Endothelial cell of umbilical vein (primary cell): Measurements from ENCODE around the gene ME3. TPM values are rescaled to one million over a fixed set of nuclear protein-coding genes. Genes with fewer than 3 reads are reported as not detected.
A peak's percentile ranks its signal among the peaks of the same experiment; 100 is the strongest.

ENCODE experiments used
- BruUV-seq: library from RNA; stranded (reverse); fragments of 400-500 nt; replicated peaks from 2 replicates; lab custom pipeline; 2021; lab: Mats Ljungman, UMichigan
- CTCF ChIA-PET: fragments of 300-600, 350-600 bp; sonication (Branson Sonifier 250); formaldehyde crosslinking; loops from one replicate; lab custom pipeline; 2021; ENCODE audit warnings: antibody characterized with exemption, inconsistent platforms; lab: Charles Lee
- POLR2A ChIA-PET: fragments of 300-600, 350-600 bp; sonication (Branson Sonifier 250); formaldehyde crosslinking; loops from one replicate; lab custom pipeline; 2021; ENCODE audit warnings: antibody characterized with exemption, inconsistent platforms; lab: Charles Lee
- DNase-seq: peaks from one replicate; pipeline ENCODE4 v3.0.0-alpha.2; 2011; ENCODE audit warnings: low read depth, low spot score
- FAIRE-seq: peaks from 2 replicates; lab custom pipeline; 2011; peaks lifted over from hg19 to GRCh38; lab: Jason Lieb, UNC
- H2AFZ ChIP-seq: 2 replicates; pipeline ENCODE4 v1.6.0; 2012; ENCODE audit warnings: low read depth, low read length, control low read depth, inconsistent platforms
- H3K27ac ChIP-seq: 2 replicates; pipeline ENCODE4 v1.5.1; 2011; ENCODE audit warnings: low read depth, mild to moderate bottlenecking, control low read depth, low read length, moderate library complexity; ENCODE audit not compliant: insufficient read depth
- H3K27me3 ChIP-seq, 2 experiments: 2 replicates each; pipeline versions ENCODE4 v1.6.0 to v1.6.1; 2011; ENCODE audit warnings: low read length in 2 of 2, mixed read lengths in 1 of 2; ENCODE audit not compliant: control insufficient read depth in 2 of 2, insufficient read depth in 2 of 2
- H3K36me3 ChIP-seq, 2 experiments: 2 replicates in 1 of 2; 3 replicates in 1 of 2; pipeline ENCODE4 v1.5.1; 2011; ENCODE audit warnings: low read length in 2 of 2, mild to moderate bottlenecking in 1 of 2, moderate library complexity in 1 of 2; ENCODE audit not compliant: control insufficient read depth in 2 of 2, insufficient read depth in 2 of 2; ENCODE audit errors: extremely low read depth in 1 of 2
- H3K4me1 ChIP-seq: 3 replicates; pipeline ENCODE4 v1.5.1; 2011; ENCODE audit warnings: mild to moderate bottlenecking, low read length; ENCODE audit not compliant: control insufficient read depth, insufficient read depth; ENCODE audit errors: extremely low read depth
- H3K4me2 ChIP-seq: 2 replicates; pipeline ENCODE4 v1.6.1; 2011; ENCODE audit warnings: low read length, control low read depth, mixed read lengths; ENCODE audit not compliant: insufficient read depth
- H3K4me3 ChIP-seq, 3 experiments: fragments of 200-600 bp in 1 of 3; sonication (generic), shearing (Covaris generic) in 1 of 3; replicated peaks in 1 of 3; 2 replicates each; pipeline ENCODE4 v1.5.1; 2011 to 2016; ENCODE audit warnings: control low read depth in 3 of 3, low read length in 3 of 3, mild to moderate bottlenecking in 2 of 3, inconsistent platforms in 1 of 3, low read depth in 1 of 3, moderate library complexity in 1 of 3; ENCODE audit not compliant: insufficient read depth in 1 of 3
- H3K79me2 ChIP-seq: 2 replicates; pipeline ENCODE4 v1.6.0; 2012; ENCODE audit warnings: low read length, inconsistent platforms; ENCODE audit not compliant: control insufficient read depth, insufficient read depth
- H3K9ac ChIP-seq: replicated peaks from 2 replicates; pipeline ENCODE3; 2011; ENCODE audit warnings: low read length, control low read depth; ENCODE audit not compliant: insufficient read depth; ENCODE audit errors: extremely low read depth
- H3K9me1 ChIP-seq: replicated peaks from 3 replicates; pipeline ENCODE4 v1.6.0; 2011; ENCODE audit warnings: mild to moderate bottlenecking, low read length; ENCODE audit not compliant: control insufficient read depth, insufficient read depth; ENCODE audit errors: extremely low read depth
- H3K9me3 ChIP-seq: replicated peaks from 2 replicates; pipeline ENCODE4 v1.5.1; 2012; ENCODE audit warnings: low read length, inconsistent platforms; ENCODE audit not compliant: control insufficient read depth, insufficient read depth
- H4K20me1 ChIP-seq: replicated peaks from 2 replicates; pipeline ENCODE3; 2011; ENCODE audit warnings: mild to moderate bottlenecking, low read length; ENCODE audit not compliant: control insufficient read depth, insufficient read depth; ENCODE audit errors: extremely low read depth
- GATA2 ChIP-seq: IDR thresholded peaks from 2 replicates; pipeline ENCODE4 v1.7.0; 2011; ENCODE audit warnings: low read depth, mild to moderate bottlenecking, moderate library complexity, mixed read lengths, low read length; ENCODE audit not compliant: insufficient read length, insufficient read depth
- JUN ChIP-seq: IDR thresholded peaks from 2 replicates; pipeline ENCODE4 v1.6.1; 2011; ENCODE audit warnings: borderline replicate concordance, low read depth; ENCODE audit not compliant: insufficient read length, insufficient read depth
- POLR2A ChIP-seq: IDR thresholded peaks from 2 replicates; pipeline ENCODE4 v1.6.1; 2012; ENCODE audit warnings: low read depth, mild to moderate bottlenecking, control low read depth, low read length
- dilution Hi-C: fragments of 300-500 bp; cut with MboI; formaldehyde crosslinking; loops from one replicate; pipeline ENCODE4 v1.15.0; 2019; ENCODE audit warnings: low sequenced_read_pairs; ENCODE audit not compliant: extremely low pct_ligation_motif_present
- intact Hi-C: fragments of 100-400 bp; cut with micrococcal nuclease; formaldehyde crosslinking; loops from one replicate; pipeline ENCODE4 v1.10.0; 2022
- polyA plus RNA-seq, 4 experiments: library from polyadenylated mRNA; depleted of rRNA in 3 of 4; stranded (reverse) in 3 of 4; unstranded in 1 of 4; fragments of >200 nt; gene quantifications; 2 replicates each; pipeline versions ENCODE4 v1.2.1 to v1.2.3, GENCODE V29; 2011 to 2012; ENCODE audit warnings: missing spikeins in 1 of 4
- total RNA-seq: library from RNA; stranded (reverse); gene quantifications from 2 replicates; pipeline ENCODE4 v1.2.3, GENCODE V29; 2021
- TF ChIP-seq, protein P1 (sequence below), 2 donors: IDR thresholded peaks; 1 replicate in 1 of 2; 2 replicates in 1 of 2; pipeline ENCODE4 v1.5.1; 2011; ENCODE audit warnings: low read length in 2 of 2, mild to moderate bottlenecking in 2 of 2, moderate library complexity in 2 of 2, control low read depth in 1 of 2, inconsistent platforms in 1 of 2, low read depth in 1 of 2; ENCODE audit not compliant: insufficient read depth in 1 of 2; ENCODE audit errors: extremely low read depth in 1 of 2
- TF ChIP-seq, protein P2 (sequence below): IDR thresholded peaks from 2 replicates; pipeline ENCODE4 v1.6.1; 2011; ENCODE audit not compliant: insufficient read depth, insufficient read length

ME3 gene
- total and polyA plus RNA-seq, 2 donors (not counting 3 experiments of a cell fraction or from before 2014, with no cell fraction given) = 26.9 to 30.4 TPM

DNA sequence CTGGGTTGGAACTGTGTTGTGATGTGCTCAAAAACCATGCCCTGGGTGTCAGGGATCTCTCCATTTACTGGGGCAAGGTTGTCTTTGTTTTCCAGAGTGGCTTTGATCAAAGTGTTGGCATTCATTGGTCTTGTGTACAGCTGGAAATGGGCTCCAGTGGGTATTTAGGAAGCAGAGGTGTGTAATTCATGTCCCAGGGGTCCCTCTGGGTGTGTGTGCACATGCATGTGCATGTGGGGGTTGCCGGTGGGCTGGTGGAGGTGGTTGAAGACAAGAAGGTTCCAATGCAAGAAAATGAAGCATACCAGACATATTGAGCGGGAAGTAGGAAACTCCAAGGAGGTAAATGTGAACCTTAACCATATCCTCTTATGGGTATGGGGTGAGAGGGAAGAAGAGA lies 121.7 kb downstream of the ME3 start:
- no peak overlapping the region for H3K4me3 ChIP-seq
- no peaks in the 10 kb centered on the region for H3K36me3 ChIP-seq
- no peak for FAIRE-seq
- ChIA-PET CTCF (interaction anchor here (0.9 to 3.4 kb wide), 9 partner anchors 9 to 267 kb away, joined by 3 to 18 read pairs (median 4); no protein-coding TSS in a partner anchor), POLR2A (interaction anchor here (0.9 kb wide), 1 partner anchor 26 kb away, joined by 3 read pairs; no protein-coding TSS in a partner anchor)
- no peaks in the 10 kb centered on the region for H3K9me3 ChIP-seq
- BruUV-seq = TSS peak; percentile 37
- H2AFZ ChIP-seq = no peak overlapping the region
- dilution Hi-C loops (no loop called here), intact Hi-C loops (loop anchor here (1.0 kb wide), 4 partner anchors 17 to 90 kb away; no protein-coding TSS in a partner anchor)
- no peaks in the 10 kb centered on the region for H3K79me2 ChIP-seq
- no peaks in the 10 kb centered on the region for H3K27me3 ChIP-seq
- TF ChIP-seq, protein P1, sequence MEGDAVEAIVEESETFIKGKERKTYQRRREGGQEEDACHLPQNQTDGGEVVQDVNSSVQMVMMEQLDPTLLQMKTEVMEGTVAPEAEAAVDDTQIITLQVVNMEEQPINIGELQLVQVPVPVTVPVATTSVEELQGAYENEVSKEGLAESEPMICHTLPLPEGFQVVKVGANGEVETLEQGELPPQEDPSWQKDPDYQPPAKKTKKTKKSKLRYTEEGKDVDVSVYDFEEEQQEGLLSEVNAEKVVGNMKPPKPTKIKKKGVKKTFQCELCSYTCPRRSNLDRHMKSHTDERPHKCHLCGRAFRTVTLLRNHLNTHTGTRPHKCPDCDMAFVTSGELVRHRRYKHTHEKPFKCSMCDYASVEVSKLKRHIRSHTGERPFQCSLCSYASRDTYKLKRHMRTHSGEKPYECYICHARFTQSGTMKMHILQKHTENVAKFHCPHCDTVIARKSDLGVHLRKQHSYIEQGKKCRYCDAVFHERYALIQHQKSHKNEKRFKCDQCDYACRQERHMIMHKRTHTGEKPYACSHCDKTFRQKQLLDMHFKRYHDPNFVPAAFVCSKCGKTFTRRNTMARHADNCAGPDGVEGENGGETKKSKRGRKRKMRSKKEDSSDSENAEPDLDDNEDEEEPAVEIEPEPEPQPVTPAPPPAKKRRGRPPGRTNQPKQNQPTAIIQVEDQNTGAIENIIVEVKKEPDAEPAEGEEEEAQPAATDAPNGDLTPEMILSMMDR (IDR thresholded peaks at IDR 0.05; ENCODE audit: extremely low read depth in 1 of 2, insufficient read depth in 1 of 2, low read depth in 1 of 2, low read length in 2 of 2) = no peak
- TF ChIP-seq GATA2 = no peak
- TF ChIP-seq, protein P2, sequence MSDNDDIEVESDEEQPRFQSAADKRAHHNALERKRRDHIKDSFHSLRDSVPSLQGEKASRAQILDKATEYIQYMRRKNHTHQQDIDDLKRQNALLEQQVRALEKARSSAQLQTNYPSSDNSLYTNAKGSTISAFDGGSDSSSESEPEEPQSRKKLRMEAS = no peak
- no peak for TF ChIP-seq POLR2A
- no peak for TF ChIP-seq JUN
- H3K9me1 ChIP-seq = no peaks in the 10 kb centered on the region
- peak overlapping the region; percentile 4 for H3K4me2 ChIP-seq
- DNase-seq = no peak
- peak overlapping the region; percentile 71 for H3K27ac ChIP-seq
- H4K20me1 ChIP-seq = no peaks in the 10 kb centered on the region
- H3K4me1 ChIP-seq = peaks cover 44% of the 10 kb centered on the region
- no peak overlapping the region for H3K9ac ChIP-seq
